WTC11 (cell line): ENCODE results near the gene DARS1. TPM values are rescaled to one million over a fixed set of nuclear protein-coding genes. Genes with fewer than 3 reads are reported as not detected.

Source experiments
- ATAC-seq: fragments of 200-7000 bp; cut with Tn5 transposase; 2 replicates; pipeline ENCODE4 v1.10.0; 2021; ENCODE audit warnings: mild to moderate bottlenecking, moderate library complexity
- CTCF ChIA-PET: fragments of 300-600 bp; sonication (Branson Sonifier 250); formaldehyde crosslinking; loops from one replicate; lab custom pipeline; 2021; ENCODE audit warnings: antibody characterized with exemption; lab: Charles Lee
- POLR2A ChIA-PET: fragments of 350-600 bp; sonication (Branson Sonifier 250); formaldehyde crosslinking; loops from one replicate; lab custom pipeline; 2021; ENCODE audit warnings: antibody characterized with exemption; lab: Charles Lee
- DNase-seq: peaks from one replicate; pipeline ENCODE4 v3.0.0; 2021; ENCODE audit warnings: low spot score
- H3K27ac Mint-ChIP-seq: 2 replicates; pipeline ENCODE4 v1.8.0; 2021; ENCODE audit warnings: mixed read lengths
- H3K27me3 Mint-ChIP-seq: 2 replicates; pipeline ENCODE4 v1.8.0; 2021; ENCODE audit warnings: low read depth, mild to moderate bottlenecking, moderate library complexity, mixed read lengths
- H3K36me3 Mint-ChIP-seq: 2 replicates; pipeline ENCODE4 v1.8.0; 2021; ENCODE audit warnings: mixed read lengths
- H3K4me1 Mint-ChIP-seq: 2 replicates; pipeline ENCODE4 v1.8.0; 2022; ENCODE audit warnings: mixed read lengths
- H3K4me3 Mint-ChIP-seq: 2 replicates; pipeline ENCODE4 v1.8.0; 2021; ENCODE audit warnings: mild to moderate bottlenecking, moderate library complexity, mixed read lengths
- H3K9me3 Mint-ChIP-seq: 2 replicates; pipeline ENCODE4 v1.8.0; 2021; ENCODE audit warnings: mixed read lengths
- AR ChIP-seq: fragments of 250-450 bp; sonication (Bioruptor Pico); IDR thresholded peaks from 2 replicates; pipeline ENCODE4 v1.9.0; 2021; ENCODE audit warnings: mild to moderate bottlenecking
- ATF1 ChIP-seq: sonication (generic); formaldehyde crosslinking; IDR thresholded peaks from 2 replicates; pipeline ENCODE4 v1.8.1; 2023; ENCODE audit warnings: mild to moderate bottlenecking, moderate library complexity, missing genetic modification reagents
- ATF2 ChIP-seq: sonication (generic); formaldehyde crosslinking; IDR thresholded peaks from 2 replicates; pipeline ENCODE4 v1.8.1; 2022; ENCODE audit warnings: low read depth, missing genetic modification reagents, borderline replicate concordance
- ATF3 ChIP-seq: sonication (generic); formaldehyde crosslinking; conservative IDR thresholded peaks from 2 replicates; pipeline ENCODE4 v1.8.1; 2022; ENCODE audit warnings: mild to moderate bottlenecking, missing genetic modification reagents
- GABPB1 ChIP-seq: sonication (generic); formaldehyde crosslinking; IDR thresholded peaks from 2 replicates; pipeline ENCODE4 v1.8.1; 2023; ENCODE audit warnings: mild to moderate bottlenecking, missing genetic modification reagents
- GTF2I ChIP-seq: fragments of 250-450 bp; sonication (Bioruptor Pico); conservative IDR thresholded peaks from 2 replicates; pipeline ENCODE4 v1.4.0; 2021; ENCODE audit warnings: mild to moderate bottlenecking
- IRF2 ChIP-seq: sonication (generic); formaldehyde crosslinking; IDR thresholded peaks from 2 replicates; pipeline ENCODE4 v1.8.0; 2022; ENCODE audit warnings: low read depth, missing genetic modification reagents, borderline replicate concordance
- JUN ChIP-seq: sonication (generic); formaldehyde crosslinking; IDR thresholded peaks from 2 replicates; pipeline ENCODE4 v1.8.0; 2023; ENCODE audit warnings: mild to moderate bottlenecking, missing genetic modification reagents
- MAX ChIP-seq: sonication (generic); formaldehyde crosslinking; IDR thresholded peaks from 2 replicates; pipeline ENCODE4 v1.8.0; 2022; ENCODE audit warnings: mild to moderate bottlenecking, missing genetic modification reagents
- MXD4 ChIP-seq: fragments of 250-450 bp; sonication (Bioruptor Pico); IDR thresholded peaks from 2 replicates; pipeline ENCODE4 v1.8.0; 2021; ENCODE audit warnings: mild to moderate bottlenecking, moderate library complexity, borderline replicate concordance
- MYBL2 ChIP-seq: sonication (generic); formaldehyde crosslinking; IDR thresholded peaks from 2 replicates; pipeline ENCODE4 v1.8.1; 2023; ENCODE audit warnings: mild to moderate bottlenecking, moderate library complexity, missing genetic modification reagents
- PRDM15 ChIP-seq: sonication (generic); formaldehyde crosslinking; IDR thresholded peaks from 2 replicates; pipeline ENCODE4 v1.8.0; 2022; ENCODE audit warnings: missing genetic modification reagents
- PREB ChIP-seq: sonication (generic); formaldehyde crosslinking; IDR thresholded peaks from 2 replicates; pipeline ENCODE4 v1.8.1; 2022; ENCODE audit warnings: mild to moderate bottlenecking, missing genetic modification reagents, moderate library complexity, borderline replicate concordance
- TP53 ChIP-seq: sonication (generic); formaldehyde crosslinking; IDR thresholded peaks from 2 replicates; pipeline ENCODE4 v1.8.1; 2023; ENCODE audit warnings: mild to moderate bottlenecking, missing genetic modification reagents
- ZBTB21 ChIP-seq: sonication (generic); formaldehyde crosslinking; IDR thresholded peaks from 2 replicates; pipeline ENCODE4 v1.8.1; 2023; ENCODE audit warnings: mild to moderate bottlenecking, missing genetic modification reagents, borderline replicate concordance
- ZMAT4 ChIP-seq: fragments of 250-450 bp; sonication (Bioruptor Pico); IDR thresholded peaks from 2 replicates; pipeline ENCODE4 v1.9.0; 2021; ENCODE audit warnings: mild to moderate bottlenecking
- ZNF532 ChIP-seq: fragments of 250-450 bp; sonication (Bioruptor Pico); IDR thresholded peaks from 2 replicates; pipeline ENCODE4 v1.9.0; 2021; ENCODE audit warnings: mild to moderate bottlenecking, borderline replicate concordance
- ZNF671 ChIP-seq: fragments of 250-450 bp; sonication (Bioruptor Pico); IDR thresholded peaks from 2 replicates; pipeline ENCODE4 v1.8.0; 2021; ENCODE audit warnings: mild to moderate bottlenecking
- total RNA-seq: library from RNA; stranded (reverse); gene quantifications from 3 replicates; pipeline ENCODE4 v1.2.3, GENCODE V29; 2021

DARS1 gene
- total RNA-seq, 1 experiment from 2014 or later, result 80.9 TPM

GRCh38 chr2:136013955-136014354, 28.5 kb upstream of the DARS1 start:
- CTCF ChIA-PET, result interaction anchor here (2.1 kb wide), 1 partner anchor 17 kb away, joined by 8 read pairs; no protein-coding TSS in a partner anchor
- Mint-ChIP-seq H3K27ac (peak overlapping the region; percentile 3; the same call in 1 of the 2 replicates), H3K4me1 (peaks cover 20% of the 10 kb centered on the region), H3K27me3 (no peaks in the 10 kb centered on the region), H3K4me3 (no peak overlapping the region), H3K36me3 (no peaks in the 10 kb centered on the region), H3K9me3 (no peaks in the 10 kb centered on the region)
- DNase-seq, result no peak
- POLR2A ChIA-PET, result interaction anchor here (0.5 kb wide), 1 partner anchor 161 kb away, joined by 3 read pairs; no protein-coding TSS in a partner anchor
- ATAC-seq, result peak; percentile 74
- TF ChIP-seq MYBL2 (CRISPR knock-in tag) (no peak), ATF2 (CRISPR knock-in tag) (no peak), ATF3 (CRISPR knock-in tag) (no peak), ZMAT4 (no peak), MXD4 (CRISPR knock-in tag) (no peak), MAX (CRISPR knock-in tag) (no peak), PREB (CRISPR knock-in tag) (no peak), ZBTB21 (CRISPR knock-in tag) (no peak), GTF2I (CRISPR knock-in tag) (no peak), ATF1 (CRISPR knock-in tag) (no peak), GABPB1 (CRISPR knock-in tag) (no peak)

- H3K4me3 Mint-ChIP-seq, result no peak overlapping the region
- no peaks in the 10 kb centered on the region for H3K27me3 Mint-ChIP-seq
- ChIA-PET CTCF (interaction anchor here (2.1 kb wide), 1 partner anchor 16 kb away, joined by 8 read pairs; no protein-coding TSS in a partner anchor), POLR2A (interaction anchor here (1.0 kb wide), 1 partner anchor 16 kb away, joined by 5 read pairs; no protein-coding TSS in a partner anchor)
- no peaks in the 10 kb centered on the region for H3K9me3 Mint-ChIP-seq
- ATAC-seq (peak; percentile 82), DNase-seq (no peak)
- no peaks in the 10 kb centered on the region for H3K36me3 Mint-ChIP-seq
- peaks cover 20% of the 10 kb centered on the region for H3K4me1 Mint-ChIP-seq
- no peak overlapping the region for H3K27ac Mint-ChIP-seq
- TF ChIP-seq AR (CRISPR knock-in tag) (no peak), MXD4 (CRISPR knock-in tag) (no peak), ZNF671 (CRISPR knock-in tag) (no peak), IRF2 (CRISPR knock-in tag) (no peak), JUN (CRISPR knock-in tag) (no peak), TP53 (CRISPR knock-in tag) (no peak), PRDM15 (CRISPR knock-in tag) (no peak), ZNF532 (no peak)
These were observed 27.8 kb upstream of the DARS1 start for GRCh38 chr2:136013136-136013685.
